VCaP (cell line): ENCODE measurements around the gene CNIH3.

ENCODE experiments used
- H3K27ac ChIP-seq: fragments of 450-650 bp; 2 replicates; pipeline ENCODE4 v1.5.1; 2017
- TF ChIP-seq, protein P1 (sequence below): fragments of 450-650 bp; conservative IDR thresholded peaks from 2 replicates; pipeline ENCODE4 v1.5.1; 2017; ENCODE audit warnings: mild to moderate bottlenecking, moderate library complexity

CNIH3 gene

DNA sequence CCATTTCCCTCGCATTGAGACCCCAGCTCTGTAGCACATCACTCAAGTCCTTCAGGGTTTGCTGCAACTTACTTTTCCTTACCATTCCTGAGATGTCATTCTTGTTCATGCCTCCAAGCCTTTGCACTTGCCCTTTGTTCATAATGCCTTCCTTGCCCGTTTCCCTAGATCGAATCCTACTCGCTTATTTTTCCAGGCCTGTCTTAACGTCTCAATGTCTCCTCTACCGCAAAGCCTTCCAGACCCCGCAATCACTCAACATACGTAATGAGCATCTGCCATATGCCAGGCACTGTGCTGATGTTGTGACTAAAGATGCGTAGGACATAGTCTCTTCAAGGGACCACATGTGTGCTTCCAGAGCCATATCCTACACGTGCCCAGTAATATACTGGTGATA is 31.1 kb upstream of the CNIH3 start:
- no peak overlapping the region for H3K27ac ChIP-seq
- TF ChIP-seq, protein P1, sequence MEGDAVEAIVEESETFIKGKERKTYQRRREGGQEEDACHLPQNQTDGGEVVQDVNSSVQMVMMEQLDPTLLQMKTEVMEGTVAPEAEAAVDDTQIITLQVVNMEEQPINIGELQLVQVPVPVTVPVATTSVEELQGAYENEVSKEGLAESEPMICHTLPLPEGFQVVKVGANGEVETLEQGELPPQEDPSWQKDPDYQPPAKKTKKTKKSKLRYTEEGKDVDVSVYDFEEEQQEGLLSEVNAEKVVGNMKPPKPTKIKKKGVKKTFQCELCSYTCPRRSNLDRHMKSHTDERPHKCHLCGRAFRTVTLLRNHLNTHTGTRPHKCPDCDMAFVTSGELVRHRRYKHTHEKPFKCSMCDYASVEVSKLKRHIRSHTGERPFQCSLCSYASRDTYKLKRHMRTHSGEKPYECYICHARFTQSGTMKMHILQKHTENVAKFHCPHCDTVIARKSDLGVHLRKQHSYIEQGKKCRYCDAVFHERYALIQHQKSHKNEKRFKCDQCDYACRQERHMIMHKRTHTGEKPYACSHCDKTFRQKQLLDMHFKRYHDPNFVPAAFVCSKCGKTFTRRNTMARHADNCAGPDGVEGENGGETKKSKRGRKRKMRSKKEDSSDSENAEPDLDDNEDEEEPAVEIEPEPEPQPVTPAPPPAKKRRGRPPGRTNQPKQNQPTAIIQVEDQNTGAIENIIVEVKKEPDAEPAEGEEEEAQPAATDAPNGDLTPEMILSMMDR = no peak

DNA sequence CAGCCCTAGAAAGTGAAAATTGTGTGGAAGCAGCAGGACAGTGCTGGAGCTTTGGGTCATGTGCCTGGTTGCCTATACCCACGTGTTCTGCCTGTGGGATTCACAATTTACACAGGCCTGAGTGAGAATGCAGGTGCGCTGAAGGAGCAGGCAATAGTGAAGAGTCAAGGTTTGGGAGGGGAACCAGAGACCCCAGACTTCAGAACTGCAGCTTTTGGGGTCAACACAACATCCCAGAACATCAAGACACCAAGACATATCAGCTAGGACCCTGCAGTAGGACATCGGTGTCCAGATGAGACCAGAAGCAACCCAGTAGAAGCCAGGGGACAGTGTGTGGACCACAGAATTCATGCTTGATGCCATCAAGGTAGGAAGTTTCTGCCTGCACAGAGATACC is 29.1 kb upstream of the CNIH3 start:
- H3K27ac ChIP-seq = no peak overlapping the region
- TF ChIP-seq, protein P1 = no peak

DNA sequence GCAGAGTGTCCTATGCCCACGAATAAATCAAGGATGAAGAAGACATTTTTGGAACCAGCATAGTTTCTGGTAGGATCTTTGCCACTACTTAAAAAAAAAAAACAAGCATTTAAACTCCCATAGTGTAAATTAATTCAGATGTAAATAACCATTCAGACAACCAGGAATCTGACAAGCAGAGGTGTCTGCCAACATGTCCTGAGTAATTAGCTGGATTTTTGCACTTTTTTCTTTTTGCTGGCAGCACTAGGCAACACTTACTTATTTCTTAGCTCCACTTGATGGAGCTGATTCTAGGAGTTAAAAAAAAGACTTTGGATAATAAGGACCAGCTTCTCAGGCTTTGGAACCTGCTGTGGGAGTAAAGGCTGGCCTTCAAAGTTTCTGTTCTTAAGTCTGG is 27.6 kb upstream of the CNIH3 start:
- TF ChIP-seq, protein P1 = no peak
- H3K27ac ChIP-seq = no peak overlapping the region

DNA sequence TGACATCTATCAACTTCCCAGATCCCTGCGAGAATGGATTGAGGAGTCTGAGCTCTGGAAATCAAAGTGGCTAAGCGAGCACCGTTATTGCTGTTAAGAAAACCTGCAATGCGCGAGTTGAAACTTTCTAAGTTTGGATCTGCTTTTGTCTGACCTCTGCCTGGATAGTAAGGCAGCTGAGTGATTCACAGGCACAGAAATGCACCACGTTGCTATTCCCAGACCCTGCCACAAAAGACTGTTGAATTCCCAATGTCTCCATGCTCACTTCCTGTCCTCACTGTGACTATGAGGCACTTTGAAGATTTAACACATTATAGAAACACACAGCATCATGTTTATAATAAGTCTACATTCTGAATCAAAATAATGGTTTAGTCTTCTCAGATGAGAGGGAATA is 27.1 kb upstream of the CNIH3 start:
- TF ChIP-seq, protein P1 = no peak
- no peak overlapping the region for H3K27ac ChIP-seq

DNA sequence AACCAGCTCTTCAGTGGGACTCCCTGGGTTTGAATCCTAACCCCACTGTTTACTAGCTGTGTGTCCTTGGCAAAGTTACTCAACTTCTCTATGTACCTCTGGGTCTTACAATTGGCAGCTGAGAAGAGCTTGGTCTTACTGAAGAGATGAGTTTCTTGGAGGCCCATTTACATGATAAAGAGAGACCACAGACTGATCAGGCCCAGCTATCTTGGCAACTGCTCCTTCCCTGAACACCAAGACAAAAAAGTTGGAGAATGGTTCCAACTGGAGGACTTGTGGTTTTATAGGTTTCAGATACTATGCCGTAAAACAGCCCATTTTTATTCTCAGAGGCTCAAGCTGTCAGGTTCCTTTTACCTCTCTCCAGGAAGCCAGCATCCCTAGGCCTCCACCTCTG is 24.8 kb upstream of the CNIH3 start:
- no peak overlapping the region for H3K27ac ChIP-seq
- TF ChIP-seq, protein P1 = no peak

DNA sequence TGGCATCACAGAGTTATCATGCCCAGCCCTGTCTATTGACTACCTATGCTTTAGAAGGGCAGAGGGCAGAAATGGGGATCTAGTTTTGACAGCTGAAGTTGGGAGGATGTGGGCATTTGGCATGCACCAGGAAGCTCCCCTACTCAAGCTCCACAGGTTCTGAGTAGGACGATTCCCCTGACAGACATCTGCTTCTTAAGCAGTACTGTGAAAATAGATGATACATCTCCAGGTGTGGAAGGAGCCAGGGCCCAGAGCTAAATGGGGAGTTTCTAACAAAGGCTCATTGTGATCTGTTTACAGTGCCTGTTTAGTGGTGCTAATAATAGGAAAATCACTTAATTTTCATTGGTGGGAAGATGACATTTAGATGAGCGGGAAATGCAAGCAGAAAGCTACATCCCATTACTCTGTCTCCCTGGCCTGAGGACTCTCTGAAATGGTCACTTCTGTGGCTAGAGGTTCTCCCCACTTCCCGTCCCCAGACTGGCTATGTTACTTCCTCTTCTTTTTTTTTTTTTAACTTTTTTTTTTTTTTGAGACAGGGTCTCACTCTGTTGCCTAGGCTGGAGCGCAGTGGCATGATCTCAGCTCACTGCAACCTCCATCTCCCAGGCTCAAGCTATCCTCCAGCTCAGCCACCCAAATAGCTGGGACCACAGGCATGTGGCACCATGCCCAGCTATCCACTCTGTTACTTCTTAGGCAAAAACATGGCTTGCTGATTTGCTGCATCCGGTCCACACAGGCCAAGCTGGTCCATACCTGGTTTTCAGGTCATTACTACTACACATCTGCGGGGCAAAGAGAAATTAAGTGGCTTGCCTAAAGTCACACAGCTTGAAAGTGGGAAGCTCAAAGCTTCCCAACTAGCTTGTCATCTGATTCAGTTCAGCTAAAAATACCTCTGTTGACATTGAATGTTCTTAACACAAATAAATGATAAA is 23.2 kb upstream of the CNIH3 start:
- H3K27ac ChIP-seq = no peak overlapping the region
- TF ChIP-seq, protein P1 = no peak

DNA sequence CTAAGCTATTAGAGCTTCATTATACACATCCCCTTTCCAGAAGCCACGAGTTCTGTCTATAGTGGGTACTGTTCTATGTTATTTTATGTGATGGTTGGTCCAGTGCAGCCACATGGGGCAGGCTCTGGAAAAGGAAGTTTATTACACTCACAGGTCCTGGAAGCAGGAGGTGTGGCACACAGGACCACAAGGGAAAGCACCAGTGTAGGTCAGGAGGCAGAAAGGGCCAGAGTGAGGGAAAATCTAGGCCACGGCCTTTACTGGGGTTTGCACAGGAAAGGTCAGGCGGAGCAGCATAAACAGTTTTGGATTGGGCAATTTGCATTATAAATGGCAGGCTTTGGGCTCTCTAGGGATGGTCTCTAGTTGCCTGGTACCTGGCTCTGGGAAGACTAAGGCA is 21.8 kb upstream of the CNIH3 start:
- H3K27ac ChIP-seq = no peak overlapping the region
- TF ChIP-seq, protein P1 = no peak
